Naive B cell (primary cell): ENCODE measurements around the gene LMBR1. TPM values are rescaled to one million over a fixed set of nuclear protein-coding genes. Genes with fewer than 3 reads are reported as not detected.
"Not testable (repeated sequence)": the region's sequence is repeated elsewhere in the genome, so short reads cannot be mapped to it uniquely, and the experiment has no call there.

Source experiments
- ATAC-seq, 2 donors: fragments of 150-1000 bp; cut with Tn5 transposase; 2 replicates each; pipeline ENCODE4 v1.10.0; 2021; ENCODE audit warnings: low read depth in 2 of 2, mild to moderate bottlenecking in 2 of 2, moderate library complexity in 2 of 2
- DNase-seq: peaks from one replicate; pipeline ENCODE4 v3.0.0; 2022
- H3K27ac Mint-ChIP-seq, 6 donors: one replicate each; pipeline ENCODE4 v1.8.0; 2020 to 2022; ENCODE audit warnings: mild to moderate bottlenecking in 6 of 6, mixed read lengths in 6 of 6, moderate library complexity in 5 of 6, inconsistent platforms in 2 of 6
- H3K27me3 Mint-ChIP-seq, 3 donors: one replicate each; pipeline ENCODE4 v1.8.0; 2021 to 2022; ENCODE audit warnings: mixed read lengths in 3 of 3, mild to moderate bottlenecking in 1 of 3
- H3K36me3 Mint-ChIP-seq, 2 donors: one replicate each; pipeline ENCODE4 v1.8.0; 2020 to 2022; ENCODE audit warnings: mixed read lengths in 2 of 2, inconsistent platforms in 1 of 2, mild to moderate bottlenecking in 1 of 2
- H3K4me1 Mint-ChIP-seq, 3 donors: one replicate each; pipeline ENCODE4 v1.8.0; 2020 to 2022; ENCODE audit warnings: mixed read lengths in 3 of 3, inconsistent platforms in 1 of 3, mild to moderate bottlenecking in 1 of 3, moderate library complexity in 1 of 3
- H3K4me3 Mint-ChIP-seq, 8 donors: one replicate each; pipeline ENCODE4 v1.8.0; 2020 to 2022; ENCODE audit warnings: mild to moderate bottlenecking in 8 of 8, mixed read lengths in 8 of 8, moderate library complexity in 8 of 8, inconsistent platforms in 2 of 8
- H3K9me3 Mint-ChIP-seq, 7 donors: one replicate each; pipeline ENCODE4 v1.8.0; 2020 to 2022; ENCODE audit warnings: mixed read lengths in 7 of 7, mild to moderate bottlenecking in 5 of 7, inconsistent platforms in 2 of 7, moderate library complexity in 1 of 7
- polyA plus RNA-seq, 6 donors: library from polyadenylated mRNA; unstranded; fragments of 300-500 nt; fragmentation: Illumina TruSeq; gene quantifications; one replicate each; pipeline ENCODE4 v1.2.3, GENCODE V29; 2021; ENCODE audit warnings: low read depth in 6 of 6

LMBR1 gene
- polyA plus RNA-seq: 10 to 100 TPM; 35.3 to 49.3 (median 40.9) TPM

DNA sequence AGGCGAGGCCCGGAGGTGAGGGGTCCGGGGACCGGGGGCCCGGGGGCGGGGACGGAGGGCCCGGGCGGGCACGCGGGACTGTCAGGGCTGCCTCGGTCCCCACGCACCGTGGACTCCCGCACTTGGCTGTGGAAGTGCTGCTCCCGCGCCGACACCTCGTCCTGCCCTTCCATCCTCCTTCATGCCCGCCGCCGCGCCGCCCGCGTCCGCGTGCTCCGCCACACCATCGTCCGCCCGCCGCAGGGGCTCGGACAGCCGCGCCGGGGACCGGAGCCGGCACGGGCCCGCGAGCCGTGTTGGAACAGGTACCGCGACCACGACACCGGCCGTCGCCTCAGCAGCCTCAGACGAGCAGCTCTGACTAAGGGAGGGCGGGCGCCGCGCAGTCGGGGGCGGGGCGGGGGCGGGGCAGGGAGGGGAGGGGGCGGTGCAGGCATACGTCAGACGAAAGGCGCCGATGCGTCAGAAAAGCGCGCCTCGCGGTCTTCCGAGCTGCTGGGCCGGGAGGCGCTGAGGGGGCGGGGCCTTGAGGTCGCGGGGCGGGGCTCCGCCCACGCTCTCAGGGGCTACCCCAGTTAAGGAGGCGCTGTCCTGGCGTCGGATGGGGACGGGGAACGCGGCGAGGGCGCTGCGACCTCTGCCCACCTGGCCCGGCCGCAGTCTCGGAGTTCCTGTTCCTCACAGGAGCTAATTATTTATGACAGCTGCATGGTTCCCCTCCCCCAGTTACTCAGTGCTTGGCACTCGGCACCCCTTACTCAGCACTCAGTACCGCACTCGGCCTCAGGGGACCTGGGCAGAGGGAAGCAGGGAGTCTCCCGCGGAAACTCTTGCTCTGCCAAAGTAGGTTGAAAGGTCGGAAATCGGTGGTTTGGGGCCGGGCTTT, at the start of gene LMBR1:
Gene LMBR1 (minus strand): TSS at position 363 of the 886 bp plus-strand sequence. CDS start 190 bp downstream, at position 173.
- DNase-seq: peak; percentile 94
- H3K27me3 Mint-ChIP-seq: no peaks in the 10 kb centered on the region
- peak; percentile 78 to 79 for ATAC-seq
- H3K4me3 Mint-ChIP-seq: peak within 1 kb of the TSS; percentile 89 to 96 (median 94)
- peak within 1 kb of the TSS; percentile 79 to 95 (median 94) for H3K27ac Mint-ChIP-seq
- peaks cover 29 to 41% (median 30%) of the 10 kb centered on the region in 3 donors for H3K4me1 Mint-ChIP-seq
- no peaks in the 10 kb centered on the region for H3K9me3 Mint-ChIP-seq
- H3K36me3 Mint-ChIP-seq: no peaks in the 10 kb centered on the region

- peaks cover 2 to 11% (median 4%) of the 10 kb centered on the region in 3 donors for H3K4me1 Mint-ChIP-seq
- DNase-seq (no peak), ATAC-seq (peak; percentile 50 to 61)
- peak overlapping the region in 6 of 8 donors; percentile 15 to 85 (median 54) for H3K4me3 Mint-ChIP-seq
- H3K27ac Mint-ChIP-seq: peak overlapping the region in 1 of 6 donors; percentile 31
- peaks cover 0 to 6% (median 0%) of the 10 kb centered on the region in 7 donors for H3K9me3 Mint-ChIP-seq
- H3K27me3 Mint-ChIP-seq: peaks cover 15 to 43% (median 39%) of the 10 kb centered on the region in 3 donors
- no peaks in the 10 kb centered on the region for H3K36me3 Mint-ChIP-seq
These were observed 49.7 kb upstream of the LMBR1 start for GRCh38 chr7:156942708-156943090.

GRCh38 chr7:156941393-156942182, 48.6 kb upstream of the LMBR1 start:
- Mint-ChIP-seq H3K4me1 (peaks cover 2 to 11% (median 4%) of the 10 kb centered on the region in 3 donors), H3K9me3 (peaks cover 0 to 6% (median 0%) of the 10 kb centered on the region in 7 donors), H3K4me3 (peak overlapping the region in 4 of 8 donors; percentile 30 to 53 (median 40)), H3K27ac (peak overlapping the region in 5 of 6 donors; percentile 15 to 98 (median 62)), H3K27me3 (peaks cover 16 to 45% (median 33%) of the 10 kb centered on the region in 3 donors), H3K36me3 (no peaks in the 10 kb centered on the region)
- DNase-seq (no peak), ATAC-seq (no peak)

DNA sequence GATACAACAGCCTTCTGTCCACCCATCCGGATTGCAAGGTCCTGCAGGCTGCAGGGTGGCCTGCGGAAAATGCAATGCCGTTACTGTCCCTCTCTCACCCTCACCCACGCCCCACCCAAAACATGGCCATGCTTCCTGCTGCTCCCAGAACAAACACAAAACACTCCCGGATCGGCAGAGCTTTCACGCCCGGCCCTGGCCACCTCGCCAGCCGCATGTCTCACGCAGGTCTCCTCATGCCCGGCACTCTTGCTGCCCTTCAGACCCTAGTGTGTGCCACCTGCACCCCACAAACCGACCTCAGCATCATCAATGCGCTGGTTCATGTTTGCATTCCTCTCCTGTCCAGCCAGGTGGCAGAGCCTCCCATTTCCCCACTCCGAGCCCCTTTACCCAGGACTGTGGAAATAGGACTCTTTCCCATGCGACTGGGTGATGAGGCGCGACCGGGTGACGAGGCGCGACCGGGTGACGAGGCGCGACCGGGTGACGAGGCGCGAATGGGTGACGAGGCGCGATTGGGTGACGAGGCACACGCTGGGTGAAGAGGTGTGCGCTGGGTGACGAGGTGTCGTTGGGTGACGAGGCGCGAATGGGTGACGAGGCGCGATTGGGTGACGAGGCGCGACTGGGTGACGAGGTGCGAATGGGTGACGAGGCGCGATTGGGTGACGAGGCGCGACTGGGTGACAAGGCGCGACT, 47.6 kb upstream of the LMBR1 start:
- Mint-ChIP-seq H3K27me3 (peaks cover 16 to 48% (median 33%) of the 10 kb centered on the region in 3 donors), H3K9me3 (peaks cover 0 to 6% (median 0%) of the 10 kb centered on the region in 7 donors)
- no peak for ATAC-seq

GRCh38 chr7:156936766-156937165, 43.8 kb upstream of the LMBR1 start:
- not testable (repeated sequence) for H3K4me3 Mint-ChIP-seq, ATAC-seq

More for the DNA sequence above, 47.6 kb upstream of the LMBR1 start:
- H3K4me3 Mint-ChIP-seq: peak overlapping the region in 1 of 8 donors; percentile 29
- no peak for DNase-seq
- no peaks in the 10 kb centered on the region for H3K36me3 Mint-ChIP-seq
- peaks cover 2 to 11% (median 4%) of the 10 kb centered on the region in 3 donors for H3K4me1 Mint-ChIP-seq
- H3K27ac Mint-ChIP-seq: peak overlapping the region in 2 of 6 donors; percentile 44 to 62

GRCh38 chr7:156935250-156935649, 42.3 kb upstream of the LMBR1 start:
- DNase-seq (no peak), ATAC-seq (no peak)
- H3K36me3 Mint-ChIP-seq: no peaks in the 10 kb centered on the region
- no peak overlapping the region for H3K27ac Mint-ChIP-seq
- H3K4me1 Mint-ChIP-seq: no peaks in the 10 kb centered on the region
- no peak overlapping the region for H3K4me3 Mint-ChIP-seq
- H3K27me3 Mint-ChIP-seq: peaks cover 11 to 35% (median 12%) of the 10 kb centered on the region in 3 donors
- H3K9me3 Mint-ChIP-seq: no peaks in the 10 kb centered on the region

More at GRCh38 chr7:156936766-156937165, 43.8 kb upstream of the LMBR1 start:
- not testable (repeated sequence) for H3K9me3 Mint-ChIP-seq, H3K36me3 Mint-ChIP-seq, H3K27ac Mint-ChIP-seq, H3K4me1 Mint-ChIP-seq, DNase-seq
- H3K27me3 Mint-ChIP-seq: peaks cover 8 to 37% (median 9%) of the 10 kb centered on the region in 3 donors

DNA sequence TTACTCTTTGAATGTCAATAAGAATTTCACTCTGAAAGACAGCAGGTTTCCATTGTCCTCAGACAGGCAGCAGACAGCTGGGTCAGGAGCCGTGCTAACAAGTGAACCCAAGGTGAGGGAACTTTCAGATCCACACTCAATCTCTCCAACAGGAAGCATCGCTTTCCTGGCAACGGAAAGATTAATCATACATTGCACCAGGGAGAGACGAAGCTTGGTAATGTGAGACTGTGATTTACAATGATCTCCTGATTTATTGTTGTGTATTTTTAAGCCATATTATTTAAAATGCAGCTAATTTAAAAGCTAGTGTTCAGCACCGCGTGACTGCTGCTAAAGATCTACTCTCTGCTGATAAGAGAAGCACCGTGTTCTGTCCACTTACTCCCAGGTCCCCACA, 39.0 kb upstream of the LMBR1 start:
- no peak overlapping the region for H3K27ac Mint-ChIP-seq
- peaks cover 28 to 60% (median 35%) of the 10 kb centered on the region in 3 donors for H3K27me3 Mint-ChIP-seq
- H3K4me1 Mint-ChIP-seq: no peaks in the 10 kb centered on the region
- DNase-seq (no peak), ATAC-seq (no peak)
- no peaks in the 10 kb centered on the region for H3K36me3 Mint-ChIP-seq
- H3K4me3 Mint-ChIP-seq: no peak overlapping the region
- H3K9me3 Mint-ChIP-seq: no peaks in the 10 kb centered on the region

GRCh38 chr7:156929789-156930539, 37.0 kb upstream of the LMBR1 start:
- Mint-ChIP-seq H3K4me3 (no peak overlapping the region), H3K9me3 (no peaks in the 10 kb centered on the region), H3K27ac (no peak overlapping the region), H3K27me3 (peaks cover 28 to 55% (median 43%) of the 10 kb centered on the region in 3 donors), H3K4me1 (no peaks in the 10 kb centered on the region), H3K36me3 (no peaks in the 10 kb centered on the region)
- no peak for ATAC-seq
- DNase-seq: no peak

- peaks cover under 1 to 2% (median 1%) of the 10 kb centered on the region in 3 donors for H3K4me1 Mint-ChIP-seq
- no peaks in the 10 kb centered on the region for H3K9me3 Mint-ChIP-seq
- DNase-seq: no peak
- peaks cover 32 to 53% (median 52%) of the 10 kb centered on the region in 3 donors for H3K27me3 Mint-ChIP-seq
- no peak overlapping the region for H3K4me3 Mint-ChIP-seq
- no peak for ATAC-seq
- peaks cover 0 to under 1% of the 10 kb centered on the region in 2 donors for H3K36me3 Mint-ChIP-seq
- peak overlapping the region in 1 of 6 donors; percentile 44 for H3K27ac Mint-ChIP-seq
These were observed 35.4 kb upstream of the LMBR1 start for GRCh38 chr7:156928406-156928747.

- Mint-ChIP-seq H3K4me3 (no peak overlapping the region), H3K36me3 (peaks cover 0 to 3% of the 10 kb centered on the region in 2 donors), H3K27me3 (peaks cover 33 to 59% (median 57%) of the 10 kb centered on the region in 3 donors), H3K27ac (peak overlapping the region in 1 of 6 donors; percentile 44), H3K9me3 (no peaks in the 10 kb centered on the region), H3K4me1 (peaks cover 4 to 7% (median 7%) of the 10 kb centered on the region in 3 donors)
- DNase-seq (no peak), ATAC-seq (no peak)
These were observed 34.8 kb upstream of the LMBR1 start for GRCh38 chr7:156927571-156928405.

- ATAC-seq, DNase-seq, H3K9me3 Mint-ChIP-seq, H3K36me3 Mint-ChIP-seq, H3K27ac Mint-ChIP-seq, H3K4me3 Mint-ChIP-seq: not testable (repeated sequence)
- Mint-ChIP-seq H3K27me3 (peaks cover 43 to 72% (median 66%) of the 10 kb centered on the region in 3 donors), H3K4me1 (peaks cover 7 to 12% (median 7%) of the 10 kb centered on the region in 3 donors)
These were observed 32.8 kb upstream of the LMBR1 start for GRCh38 chr7:156925821-156926220.
